Astrocyte of the cerebellum (primary cell): Measurements from ENCODE around the gene RANBP1.

Experiments
- DNase-seq: peaks from one replicate; pipeline ENCODE4 v3.0.0-alpha.2; 2011; ENCODE audit warnings: low read depth
- H3K4me3 ChIP-seq: 2 replicates; pipeline ENCODE4 v1.5.1; 2011; ENCODE audit warnings: mild to moderate bottlenecking, low read depth, low read length, moderate library complexity
- in situ Hi-C: cut with HindIII; loops from 2 replicates; pipeline ENCODE4 v1.10.0; 2017; ENCODE audit warnings: low sequenced_read_pairs
- TF ChIP-seq, protein P1 (sequence below): IDR thresholded peaks from 2 replicates; pipeline ENCODE4 v1.5.1; 2012; ENCODE audit warnings: low read length, low read depth, moderate library complexity, mild to moderate bottlenecking; ENCODE audit errors: missing control alignments

The RANBP1 gene

DNA sequence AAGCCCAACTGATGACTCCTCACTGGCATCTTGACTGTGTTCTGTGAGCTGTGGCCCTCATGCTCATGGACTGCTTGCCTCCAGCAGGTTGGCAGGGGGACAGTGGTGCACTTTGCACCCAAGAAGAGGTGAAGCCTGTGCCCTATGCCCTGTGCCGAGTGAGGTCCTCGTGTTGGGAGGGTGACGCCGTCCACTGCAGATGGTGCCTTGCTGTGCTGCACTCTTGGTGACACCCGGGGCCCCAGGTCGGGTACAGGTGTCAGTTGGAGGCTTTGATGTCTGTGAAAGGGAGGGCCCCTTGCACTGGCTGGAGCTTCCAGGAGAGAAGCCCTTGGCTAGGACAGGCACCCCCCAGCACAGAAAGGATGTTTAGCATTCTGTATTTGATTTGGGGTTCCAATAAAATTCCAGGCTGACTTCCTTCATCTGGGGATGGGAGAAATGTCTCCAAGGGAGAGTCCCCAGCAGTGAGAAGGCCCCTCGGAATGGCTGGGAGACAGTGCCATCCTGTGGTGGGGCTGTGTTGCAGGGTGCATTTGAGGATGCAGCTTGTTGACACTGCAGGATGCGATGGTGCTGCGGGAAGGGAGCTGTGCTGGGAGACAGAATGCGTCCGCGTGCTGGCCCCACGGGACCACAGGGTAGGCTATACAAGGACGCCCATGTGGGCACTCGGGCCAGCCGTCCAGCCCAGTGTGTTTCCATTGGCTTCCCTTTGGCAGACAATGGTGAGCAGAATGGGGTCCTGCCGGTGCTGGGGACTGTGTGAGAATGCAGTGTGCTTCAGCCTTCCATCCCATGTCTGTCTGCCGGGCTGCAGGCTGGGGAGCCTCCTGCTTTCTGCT, 13.2 kb downstream of the RANBP1 start:
- TF ChIP-seq, protein P1, sequence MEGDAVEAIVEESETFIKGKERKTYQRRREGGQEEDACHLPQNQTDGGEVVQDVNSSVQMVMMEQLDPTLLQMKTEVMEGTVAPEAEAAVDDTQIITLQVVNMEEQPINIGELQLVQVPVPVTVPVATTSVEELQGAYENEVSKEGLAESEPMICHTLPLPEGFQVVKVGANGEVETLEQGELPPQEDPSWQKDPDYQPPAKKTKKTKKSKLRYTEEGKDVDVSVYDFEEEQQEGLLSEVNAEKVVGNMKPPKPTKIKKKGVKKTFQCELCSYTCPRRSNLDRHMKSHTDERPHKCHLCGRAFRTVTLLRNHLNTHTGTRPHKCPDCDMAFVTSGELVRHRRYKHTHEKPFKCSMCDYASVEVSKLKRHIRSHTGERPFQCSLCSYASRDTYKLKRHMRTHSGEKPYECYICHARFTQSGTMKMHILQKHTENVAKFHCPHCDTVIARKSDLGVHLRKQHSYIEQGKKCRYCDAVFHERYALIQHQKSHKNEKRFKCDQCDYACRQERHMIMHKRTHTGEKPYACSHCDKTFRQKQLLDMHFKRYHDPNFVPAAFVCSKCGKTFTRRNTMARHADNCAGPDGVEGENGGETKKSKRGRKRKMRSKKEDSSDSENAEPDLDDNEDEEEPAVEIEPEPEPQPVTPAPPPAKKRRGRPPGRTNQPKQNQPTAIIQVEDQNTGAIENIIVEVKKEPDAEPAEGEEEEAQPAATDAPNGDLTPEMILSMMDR = no peak
- DNase-seq = no peak
- in situ Hi-C loops = no loop called here
- H3K4me3 ChIP-seq = no peak overlapping the region

- no peak for DNase-seq
- in situ Hi-C loops = no loop called here
- H3K4me3 ChIP-seq = no peak overlapping the region
- TF ChIP-seq, protein P1 = no peak
Measured at GRCh38 chr22:20129747-20130014, 13.8 kb downstream of the RANBP1 start.

DNA sequence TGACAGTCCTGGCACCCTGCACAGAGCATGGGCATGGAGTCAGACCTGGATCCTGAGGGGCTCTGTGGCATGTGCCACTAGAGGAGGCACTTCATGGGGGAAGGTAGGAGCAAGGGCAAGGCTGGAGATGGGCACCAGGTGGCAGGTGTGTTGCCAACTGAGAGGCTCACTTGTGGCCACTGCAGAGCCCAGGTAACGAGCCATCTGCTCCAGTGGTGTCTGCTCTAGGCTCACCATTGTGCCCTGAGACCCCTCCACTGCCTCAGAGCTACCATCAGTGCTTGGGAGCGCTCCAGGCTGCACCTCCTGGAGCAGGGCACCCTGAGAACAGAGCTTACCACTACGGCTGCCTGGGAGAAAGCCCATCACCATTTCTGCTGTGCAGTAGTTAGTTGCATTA, 14.4 kb downstream of the RANBP1 start:
- in situ Hi-C loops = no loop called here
- TF ChIP-seq, protein P1 = no peak
- DNase-seq = no peak
- H3K4me3 ChIP-seq = no peak overlapping the region

DNA sequence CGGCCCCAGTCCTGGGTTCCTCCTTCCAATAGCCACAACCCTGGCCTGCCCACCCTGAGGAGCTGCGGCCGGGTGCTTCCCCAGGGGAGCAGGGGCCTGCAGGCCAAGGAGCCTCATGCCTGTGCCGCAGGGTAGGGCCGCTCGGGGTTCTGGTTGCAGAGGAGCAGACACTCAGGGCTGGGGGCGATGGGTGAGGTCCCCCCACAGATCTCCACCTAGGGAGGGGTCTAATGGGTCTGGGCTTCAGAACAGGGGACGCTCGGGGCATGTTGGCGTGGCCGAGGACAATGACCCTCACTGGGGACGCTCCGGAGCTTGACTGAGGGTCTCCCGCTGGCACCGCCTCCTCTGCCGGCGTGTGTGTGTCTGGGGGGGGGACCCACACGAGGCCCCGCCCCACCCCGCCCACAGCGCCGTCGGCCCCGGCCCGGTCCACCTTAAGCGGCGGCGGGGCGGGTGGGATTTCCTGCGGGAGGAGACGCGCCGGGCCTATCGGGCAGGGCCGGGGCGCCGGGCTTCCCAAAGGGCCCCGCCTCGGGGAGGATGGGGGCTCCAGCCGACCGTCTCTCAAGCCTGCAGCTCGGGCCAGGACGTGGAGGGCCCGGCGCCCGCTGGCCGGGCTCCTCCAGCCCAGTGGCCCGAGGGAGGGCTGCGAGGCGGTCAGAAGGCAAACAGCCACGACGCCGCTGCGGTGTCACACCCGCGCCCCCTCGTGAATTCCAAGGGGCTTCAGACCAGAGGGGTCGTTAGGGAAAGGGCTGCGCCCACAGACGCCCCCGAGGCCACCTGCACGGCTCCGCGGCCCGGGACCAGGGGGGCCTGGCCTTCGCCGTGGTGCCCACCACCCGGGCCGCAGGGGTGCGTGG, 15.1 kb downstream of the RANBP1 start:
- DNase-seq = peak; percentile 49
- in situ Hi-C loops = no loop called here
- TF ChIP-seq, protein P1 = no peak
- peak overlapping the region; percentile 79 for H3K4me3 ChIP-seq

DNA sequence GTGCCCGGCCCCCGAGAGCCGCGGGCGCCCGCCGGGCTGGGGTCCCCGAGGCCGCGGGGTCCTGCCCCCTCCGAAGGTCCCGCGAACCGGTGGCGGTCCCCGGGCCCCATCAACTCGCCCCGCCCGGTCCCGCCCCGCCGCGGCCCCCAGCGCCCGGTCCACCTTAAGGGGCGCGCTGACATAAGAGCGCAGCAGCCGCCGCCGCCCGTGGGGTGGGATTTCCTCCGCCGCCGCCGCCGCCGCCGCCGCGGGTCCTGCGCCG, 15.6 kb downstream of the RANBP1 start, which contains the start of gene ZDHHC8:
Gene ZDHHC8 (plus strand): TSS at position 208 of the 262 bp plus-strand sequence. CDS start 144 bp downstream, outside the sequence.
- in situ Hi-C loops = no loop called here
- peak within 1 kb of the TSS; percentile 79 for H3K4me3 ChIP-seq
- TF ChIP-seq, protein P1 = no peak
- no peak for DNase-seq

- in situ Hi-C loops = no loop called here
- no peak for DNase-seq
- H3K4me3 ChIP-seq = peak overlapping the region; percentile 79
- TF ChIP-seq, protein P1 = no peak
Measured at GRCh38 chr22:20131859-20132685, 16.2 kb downstream of the RANBP1 start.
